ENCODE results near the gene HEPN1. TPM values are rescaled to one million over a fixed set of nuclear protein-coding genes. Genes with fewer than 3 reads are reported as not detected.

Gene HEPN1
- total RNA-seq, 2 donors from 2014 or later, result not detected

- no peak for DNase-seq
- Histone ChIP-seq H3K27ac (no peak overlapping the region), H3K27me3 (no peaks in the 10 kb centered on the region), H3K36me3 (replicated peaks in 1 of 2; ENCODE audit: insufficient read depth in 1 of 2, low read depth in 2 of 2) (no peaks in the 10 kb centered on the region), H3K4me1 (peaks cover 27% of the 10 kb centered on the region), H3K4me3 (no peak overlapping the region), H3K9me3 (no peaks in the 10 kb centered on the region)
- no peak for TF ChIP-seq POLR2A (IDR thresholded peaks at IDR 0.05)
- TF ChIP-seq, protein P1, sequence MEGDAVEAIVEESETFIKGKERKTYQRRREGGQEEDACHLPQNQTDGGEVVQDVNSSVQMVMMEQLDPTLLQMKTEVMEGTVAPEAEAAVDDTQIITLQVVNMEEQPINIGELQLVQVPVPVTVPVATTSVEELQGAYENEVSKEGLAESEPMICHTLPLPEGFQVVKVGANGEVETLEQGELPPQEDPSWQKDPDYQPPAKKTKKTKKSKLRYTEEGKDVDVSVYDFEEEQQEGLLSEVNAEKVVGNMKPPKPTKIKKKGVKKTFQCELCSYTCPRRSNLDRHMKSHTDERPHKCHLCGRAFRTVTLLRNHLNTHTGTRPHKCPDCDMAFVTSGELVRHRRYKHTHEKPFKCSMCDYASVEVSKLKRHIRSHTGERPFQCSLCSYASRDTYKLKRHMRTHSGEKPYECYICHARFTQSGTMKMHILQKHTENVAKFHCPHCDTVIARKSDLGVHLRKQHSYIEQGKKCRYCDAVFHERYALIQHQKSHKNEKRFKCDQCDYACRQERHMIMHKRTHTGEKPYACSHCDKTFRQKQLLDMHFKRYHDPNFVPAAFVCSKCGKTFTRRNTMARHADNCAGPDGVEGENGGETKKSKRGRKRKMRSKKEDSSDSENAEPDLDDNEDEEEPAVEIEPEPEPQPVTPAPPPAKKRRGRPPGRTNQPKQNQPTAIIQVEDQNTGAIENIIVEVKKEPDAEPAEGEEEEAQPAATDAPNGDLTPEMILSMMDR (IDR thresholded peaks at IDR 0.05), result no peak
- intact Hi-C loops (cut with DNase I), result no loop called here
- ATAC-seq, result no peak
- 83 to 87% methylated on average over 9 to 11 of the region's 11 CpGs for WGBS, 2 donors
Measured at GRCh38 chr11:124878759-124879492, 40.1 kb upstream of the HEPN1 start.

DNA sequence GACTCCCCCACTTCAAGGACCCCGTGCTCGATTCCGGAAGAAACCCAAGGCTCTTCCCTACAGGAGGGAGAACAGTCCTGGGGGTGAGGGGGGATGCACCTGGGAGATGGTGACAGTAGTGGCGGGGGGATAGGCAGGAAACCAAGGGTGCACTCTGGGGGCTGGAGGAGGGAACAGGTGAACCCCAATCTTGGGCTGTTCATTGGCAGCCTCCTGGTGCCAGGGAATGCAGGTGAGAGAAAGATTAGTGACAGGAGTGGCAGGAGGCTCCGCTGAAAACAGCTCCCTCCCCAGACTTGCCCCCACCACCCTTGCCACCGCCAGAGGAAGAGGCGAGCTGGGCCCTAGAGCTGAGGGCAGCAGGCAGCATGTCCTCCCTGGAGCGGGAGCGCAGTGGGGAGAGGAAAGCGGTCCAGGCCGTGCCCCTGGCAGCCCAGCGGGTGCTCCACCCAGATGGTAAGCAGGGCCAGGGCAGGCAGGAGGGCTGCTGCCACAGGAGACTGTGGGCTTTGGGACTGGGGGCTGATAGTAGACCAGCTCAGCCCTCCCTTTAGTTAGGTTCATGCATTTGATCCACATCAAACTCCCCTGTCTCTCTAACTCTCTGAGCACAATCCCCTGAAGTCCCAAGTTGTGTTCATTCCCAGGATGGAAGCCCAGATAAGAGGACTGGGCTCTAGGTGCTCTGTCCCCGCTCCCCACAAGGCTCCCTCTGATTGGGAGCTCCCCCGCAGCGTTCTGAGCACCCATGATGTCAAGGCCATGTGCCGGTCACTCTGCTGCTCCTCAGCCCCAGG is 39.4 kb upstream of the HEPN1 start:
- Histone ChIP-seq H3K27ac (no peak overlapping the region), H3K4me1 (peaks cover 27% of the 10 kb centered on the region), H3K36me3 (replicated peaks in 1 of 2; ENCODE audit: insufficient read depth in 1 of 2, low read depth in 2 of 2) (no peaks in the 10 kb centered on the region), H3K27me3 (no peaks in the 10 kb centered on the region), H3K4me3 (no peak overlapping the region), H3K9me3 (no peaks in the 10 kb centered on the region)
- no peak for ATAC-seq
- 90 to 92% methylated on average over 12 to 16 of the region's 16 CpGs for WGBS, 2 donors
- no peak for DNase-seq
- intact Hi-C loops (cut with DNase I), result no loop called here
- TF ChIP-seq, protein P1 (IDR thresholded peaks at IDR 0.05), result no peak

DNA sequence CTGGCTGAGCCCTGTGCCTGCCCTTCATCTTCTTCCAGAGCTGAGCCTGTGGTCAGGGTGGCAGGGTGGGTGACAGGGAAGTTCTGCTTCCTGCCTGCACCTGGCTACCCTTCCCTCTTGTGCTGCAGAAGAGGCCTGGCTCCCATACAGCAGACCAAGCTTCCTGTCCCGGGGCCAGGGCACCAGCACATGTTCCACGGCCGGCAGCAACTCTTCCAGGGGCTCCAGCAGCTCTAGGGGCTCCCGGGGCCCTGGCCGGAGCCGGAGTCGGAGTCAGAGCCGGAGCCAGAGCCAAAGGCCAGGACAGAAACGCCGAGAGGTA is 38.8 kb upstream of the HEPN1 start:
- intact Hi-C loops (cut with DNase I), result no loop called here
- 60 to 65% methylated on average over 9 of the region's 10 CpGs for WGBS, 2 donors
- no peak for DNase-seq
- no peaks in the 10 kb centered on the region for H3K36me3 ChIP-seq (replicated peaks in 1 of 2; ENCODE audit: insufficient read depth in 1 of 2, low read depth in 2 of 2)
- peaks cover 27% of the 10 kb centered on the region for H3K4me1 ChIP-seq
- no peak overlapping the region for H3K4me3 ChIP-seq
- no peak overlapping the region for H3K27ac ChIP-seq
- TF ChIP-seq, protein P1 (IDR thresholded peaks at IDR 0.05), result no peak
- no peak for TF ChIP-seq POLR2A (IDR thresholded peaks at IDR 0.05)
- H3K9me3 ChIP-seq, result no peaks in the 10 kb centered on the region
- no peak for ATAC-seq
- H3K27me3 ChIP-seq, result no peaks in the 10 kb centered on the region

DNA sequence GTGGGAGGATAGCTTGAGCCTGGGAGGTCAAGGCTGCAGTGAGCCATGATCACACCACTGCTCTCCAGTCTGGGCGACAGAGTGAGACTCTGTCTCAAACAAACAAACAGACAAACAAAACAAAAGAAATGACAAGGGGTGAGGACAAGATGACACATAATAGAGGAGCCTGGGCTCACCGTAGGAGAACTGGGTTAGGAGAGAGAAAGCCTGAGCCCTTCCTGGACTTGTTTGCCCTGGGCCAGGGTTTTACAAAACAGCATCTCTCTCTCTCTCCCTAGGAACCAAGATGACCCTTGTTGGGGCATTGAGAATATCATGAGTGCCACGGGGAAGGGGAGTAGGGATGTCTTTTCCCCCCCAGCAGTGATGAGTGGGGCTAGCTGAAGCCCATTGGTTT is 38.1 kb upstream of the HEPN1 start:
- Histone ChIP-seq H3K4me1 (peaks cover 21% of the 10 kb centered on the region), H3K9me3 (no peaks in the 10 kb centered on the region), H3K27ac (no peak overlapping the region), H3K36me3 (replicated peaks in 1 of 2; ENCODE audit: insufficient read depth in 1 of 2, low read depth in 2 of 2) (no peaks in the 10 kb centered on the region), H3K27me3 (no peaks in the 10 kb centered on the region), H3K4me3 (no peak overlapping the region)
- TF ChIP-seq, protein P1 (IDR thresholded peaks at IDR 0.05), result no peak
- no peak for TF ChIP-seq POLR2A (IDR thresholded peaks at IDR 0.05)
- intact Hi-C loops (cut with DNase I), result no loop called here
- ATAC-seq (no peak), DNase-seq (no peak)
- WGBS, 2 donors, result 52 to 63% methylated on average over 3 of the region's 3 CpGs
